Left cardiac atrium (tissue), 4 donors: ENCODE data around the gene KDR. TPM values are rescaled to one million over a fixed set of nuclear protein-coding genes. Genes with fewer than 3 reads are reported as not detected.

Experiments used
- ATAC-seq, 2 donors: fragments of 200-7000 bp; cut with Tn5 transposase; one replicate each; pipeline ENCODE4 v1.9.1; 2020; ENCODE audit warnings: mild to moderate bottlenecking in 2 of 2, moderate library complexity in 2 of 2
- DNase-seq: peaks from one replicate; pipeline ENCODE4 v3.0.0-alpha.2; 2020
- intact Hi-C, 2 donors: fragments of 100-400 bp; cut with DNase I; formaldehyde crosslinking; loops; one replicate each; pipeline versions ENCODE4 v1.14.1 to v1.15.1; 2022 to 2023
- long read RNA-seq: library from polyadenylated mRNA; unstranded; transcript quantifications from one replicate; pipeline ENCODE4 v2.0.0, GENCODE V29; 2021
- total RNA-seq, 2 donors: library from RNA; stranded (reverse); fragmentation: NEBNext Ultra II Directional; extraction: Animal tissue kit (Norgen Biotek cat#: 25700); gene quantifications; one replicate each; pipeline ENCODE4 v1.2.1, GENCODE V29; 2021
- donor health status: DM: no; HTN: yes; CAD: no.
- donor health status: DM: no; HTN: yes; CAD: no; lungs with severe emphysema.
- donor health status: DM: yes; HTN: yes; CAD: no.
- donor health status: Dilated cardiomyopathy.

KDR gene
- total RNA-seq = 10 to 100 TPM; 22.3 to 38.7 TPM
- long read RNA-seq, partial matches to known transcripts = 15 of 16 reads
- long read RNA-seq, other reads (novel, unspliced or antisense) = 1 of 16 reads

DNA sequence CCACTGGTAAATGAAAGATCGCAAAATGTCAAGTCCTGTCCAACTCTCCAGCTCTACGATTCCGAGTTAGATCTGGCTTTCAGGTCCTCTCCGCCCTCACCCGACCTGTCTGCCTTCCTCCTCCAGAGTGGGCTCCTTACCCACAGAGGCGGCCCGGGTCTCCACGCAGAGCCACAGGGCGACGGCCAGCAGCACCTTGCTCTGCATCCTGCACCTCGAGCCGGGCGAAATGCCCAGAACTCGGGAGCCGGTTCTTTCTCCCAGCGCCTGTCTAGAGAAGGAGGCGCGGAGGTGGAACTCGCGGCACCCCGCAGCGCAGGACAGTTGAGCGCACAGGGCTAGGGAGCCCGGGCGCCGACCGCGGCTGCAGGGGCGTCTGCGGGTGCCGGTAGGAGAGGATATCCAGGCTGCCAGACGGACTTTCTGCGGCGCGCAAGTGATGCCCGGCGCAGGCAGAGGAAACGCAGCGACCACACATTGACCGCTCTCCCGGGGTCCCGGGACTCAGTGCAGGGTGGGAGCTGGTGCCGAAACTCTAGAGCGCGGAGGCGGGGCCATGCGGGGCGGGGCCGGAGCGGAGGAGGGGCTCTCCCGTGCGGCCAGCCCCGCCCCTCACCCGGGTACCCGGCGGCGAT, at the start of gene KDR:
TSS of gene KDR (minus strand) at position 509 of the 635 bp plus-strand sequence. CDS start at position 207, 302 bp downstream.
- intact Hi-C loops = no loop called here
- ATAC-seq = peak; percentile 90 to 97

DNA sequence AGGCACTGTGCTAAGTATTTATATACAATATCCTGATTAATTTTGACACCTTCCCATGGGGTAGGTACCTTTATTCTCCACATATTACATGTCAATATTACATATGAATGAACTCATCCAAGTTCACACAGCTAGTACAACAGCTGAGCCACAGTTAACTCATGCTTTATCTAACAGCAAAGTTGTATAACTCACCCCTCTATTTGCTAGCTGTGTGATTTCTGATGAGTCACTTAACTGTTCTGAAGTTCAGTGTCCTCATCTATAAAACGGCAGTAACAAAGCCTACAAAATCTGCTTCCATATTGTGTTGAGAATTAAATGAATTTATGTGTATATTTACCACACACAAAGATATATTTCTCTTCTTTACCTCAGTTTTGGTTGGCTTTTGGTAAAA, 48.2 kb upstream of the KDR start:
- ATAC-seq (no peak), DNase-seq (no peak)
- intact Hi-C loops = no loop called here

More for the DNA sequence above, at the start of gene KDR:
- DNase-seq = peak; percentile 71

DNA sequence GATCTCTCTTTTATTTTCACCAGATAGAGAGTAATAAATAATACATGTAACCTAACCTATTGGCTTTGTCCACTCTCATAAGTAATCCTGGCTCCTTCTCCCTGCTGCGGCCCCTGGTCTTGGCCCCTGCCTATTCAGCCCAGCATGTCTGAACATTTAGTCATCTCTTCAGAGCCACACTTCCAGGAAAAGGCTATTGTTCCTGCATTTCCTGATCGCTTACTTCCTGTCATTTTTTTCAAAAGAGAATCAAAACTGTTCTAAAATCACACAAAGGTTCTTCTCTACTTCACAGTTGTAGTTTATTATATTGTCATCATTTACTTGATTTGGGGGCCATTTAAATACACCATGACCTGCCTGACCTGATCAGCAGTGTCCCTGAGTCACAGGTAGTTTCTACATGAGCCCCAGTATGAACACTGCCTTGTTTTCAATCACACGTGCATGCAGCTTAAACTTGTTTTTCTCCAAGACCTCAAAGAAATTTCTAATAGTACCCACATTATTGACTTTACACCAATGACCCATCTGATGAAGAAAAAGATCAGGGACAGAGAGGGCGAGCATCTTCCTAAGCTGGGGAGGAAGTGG, 47.4 kb upstream of the KDR start:
- ATAC-seq (peak; percentile 54 to 55), DNase-seq (peak; percentile 44)

DNA sequence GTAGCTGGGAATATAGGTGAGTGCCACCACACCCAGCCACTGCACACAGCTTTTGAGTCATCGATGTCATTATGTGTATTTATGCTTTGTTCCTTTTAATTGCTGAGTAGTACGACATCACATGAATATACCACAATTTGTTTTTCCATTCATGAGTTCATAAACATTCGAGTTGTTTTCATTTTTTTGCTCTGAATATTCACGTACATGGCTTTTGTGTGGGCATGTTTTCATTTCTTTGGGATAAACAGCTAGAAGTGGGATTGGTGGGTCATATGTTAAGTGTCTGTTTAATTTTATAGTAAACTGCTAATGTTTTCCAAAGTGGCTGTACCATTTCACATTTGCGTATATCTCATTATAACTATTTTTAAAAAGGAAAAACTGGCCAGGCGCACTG, 45.1 kb upstream of the KDR start:
- no peak for ATAC-seq
- intact Hi-C loops = no loop called here
- DNase-seq = no peak

More for the DNA sequence above, 47.4 kb upstream of the KDR start:
- intact Hi-C loops = no loop called here

DNA sequence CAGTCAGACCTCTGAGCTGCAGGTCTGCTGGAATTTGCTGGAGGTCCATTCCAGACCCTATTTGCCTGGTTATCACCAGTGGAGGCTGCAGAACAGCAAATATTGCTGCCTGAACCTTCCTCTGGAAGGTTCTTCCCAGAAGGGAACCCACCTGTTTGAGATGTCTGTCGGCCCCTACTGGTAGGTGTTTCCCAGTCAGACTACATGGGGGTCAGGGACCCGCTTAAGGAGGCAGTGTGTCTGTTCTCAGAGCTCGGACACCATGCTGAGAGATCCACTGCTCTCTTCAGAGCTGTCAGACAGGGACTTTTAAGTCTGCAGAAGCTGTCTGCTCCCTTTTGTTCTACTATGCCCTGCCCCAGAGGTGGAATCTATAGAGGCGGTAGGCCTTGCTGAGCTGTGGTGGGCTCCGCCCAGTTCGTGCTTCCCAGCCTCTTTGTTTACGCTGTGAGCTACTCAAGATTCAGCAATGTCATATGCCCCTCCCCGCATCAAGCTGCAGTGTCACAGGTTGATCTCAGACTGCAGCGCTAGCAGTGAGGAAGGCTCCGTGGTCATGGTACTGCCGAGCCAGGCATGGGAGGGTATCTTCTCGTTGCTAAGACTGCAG, 44.1 kb upstream of the KDR start:
- ATAC-seq = no peak
- no peak for DNase-seq
- intact Hi-C loops = no loop called here

DNA sequence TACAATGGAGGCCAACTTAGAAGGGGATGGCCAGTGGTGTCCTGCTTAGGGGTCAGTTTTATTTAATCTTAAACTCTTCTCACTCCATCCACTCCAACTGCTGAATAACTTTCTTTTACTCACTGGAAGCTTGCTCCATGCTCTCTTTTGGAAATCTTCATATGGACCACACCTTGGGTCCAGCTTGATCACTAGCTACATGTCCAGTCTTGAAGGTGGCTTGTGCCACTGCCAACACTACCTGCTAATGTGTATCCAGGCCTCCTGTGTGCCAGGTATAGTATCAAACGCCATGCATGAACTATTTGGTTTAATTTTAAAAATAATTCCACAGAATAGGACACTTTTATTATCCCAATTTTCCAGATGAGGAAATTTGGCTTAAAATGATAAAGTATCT, 37.0 kb upstream of the KDR start:
- no peak for DNase-seq
- no peak for ATAC-seq
- intact Hi-C loops = no loop called here

DNA sequence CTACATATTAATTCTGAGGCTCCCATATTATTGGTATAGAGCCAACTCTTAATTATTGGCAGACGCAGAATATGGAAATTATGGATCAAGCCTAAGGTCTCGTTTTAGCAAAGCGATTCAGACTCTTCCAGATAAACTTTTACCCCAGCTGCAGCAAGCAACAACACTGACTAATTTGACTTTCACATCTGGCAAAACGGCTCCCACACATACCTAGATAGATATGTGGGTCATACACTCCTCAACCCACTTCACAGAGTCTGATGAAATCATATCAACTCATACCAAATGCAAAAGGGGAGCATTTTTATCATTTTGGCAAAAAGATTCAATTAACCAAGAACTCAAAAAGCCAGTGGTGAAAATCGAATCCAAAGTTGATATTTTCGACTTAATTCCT, 36.3 kb upstream of the KDR start:
- ATAC-seq = peak in 1 of 2 donors; percentile 87
- intact Hi-C loops = no loop called here
- no peak for DNase-seq

DNA sequence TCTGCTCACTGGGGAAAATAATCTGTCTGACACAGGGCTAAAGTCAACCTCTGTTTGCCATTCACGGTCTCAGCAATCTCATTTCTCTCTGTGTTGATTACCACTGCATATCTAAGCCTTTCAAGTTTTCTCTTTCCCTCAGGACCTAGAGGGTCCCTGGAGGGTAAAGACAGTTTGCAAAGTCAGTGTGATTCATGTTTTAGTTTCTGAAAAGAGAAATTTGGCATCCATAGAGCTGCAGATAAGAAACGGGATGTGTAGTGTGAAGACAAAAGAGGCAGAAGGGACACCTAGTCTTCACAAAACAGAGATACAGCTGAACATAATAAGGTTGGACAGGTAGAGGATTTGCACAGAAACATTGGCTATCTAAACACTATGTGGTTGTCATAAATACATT, 34.5 kb upstream of the KDR start:
- intact Hi-C loops = no loop called here
- no peak for ATAC-seq
- no peak for DNase-seq

DNA sequence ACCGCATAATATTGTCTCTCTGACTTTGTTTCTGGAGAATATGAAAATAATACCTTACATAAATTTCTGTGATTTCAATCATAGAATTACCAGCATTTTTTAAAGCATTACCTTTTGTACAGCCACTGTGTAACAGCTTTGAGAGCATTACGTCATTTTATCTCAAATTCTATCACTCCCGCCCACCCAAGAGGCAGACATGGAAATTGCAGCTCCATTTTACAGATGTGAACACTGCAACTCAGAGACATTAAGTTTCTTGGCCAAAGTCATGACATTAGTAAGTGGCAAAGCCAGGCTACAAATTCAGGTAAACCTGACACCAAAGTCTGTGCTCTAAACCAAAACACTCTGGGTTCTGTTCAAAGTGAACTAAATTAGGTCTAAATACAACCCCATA, 33.6 kb upstream of the KDR start:
- DNase-seq (no peak), ATAC-seq (no peak)
- intact Hi-C loops = no loop called here

DNA sequence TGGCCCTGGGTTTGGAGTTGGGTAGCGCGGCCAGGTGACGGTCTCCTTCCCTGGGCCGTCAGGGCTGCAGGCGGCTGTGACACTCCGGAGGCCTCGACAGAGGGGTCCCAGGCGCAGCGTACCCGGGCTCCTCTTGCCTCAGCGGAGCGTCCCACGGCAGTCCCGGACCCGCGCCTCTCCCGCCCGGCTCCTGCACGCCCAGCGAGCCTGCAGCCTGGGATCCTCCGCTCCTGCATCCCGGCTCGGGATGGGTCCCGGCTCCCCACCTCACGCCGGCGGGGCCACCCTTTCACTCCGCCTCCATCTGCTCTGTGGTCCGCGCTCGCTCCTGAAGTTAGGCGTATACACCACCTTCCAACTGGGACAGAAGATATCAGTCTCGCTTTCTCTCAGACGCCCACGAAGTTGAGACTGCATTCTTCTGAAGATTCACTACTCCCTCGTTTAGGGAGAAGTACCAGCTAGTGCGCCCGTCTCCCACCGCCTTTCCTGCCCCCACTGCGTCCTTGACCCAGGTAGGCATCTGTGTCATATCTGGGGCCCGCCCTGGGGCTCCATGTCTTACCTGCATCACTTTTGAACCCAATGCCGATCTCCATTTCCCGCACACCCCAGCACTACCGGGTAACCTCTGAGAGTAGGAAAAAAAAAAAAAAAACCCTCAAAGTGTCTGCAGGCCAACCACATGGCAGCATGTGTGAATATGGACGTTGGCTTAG, 32.3 kb upstream of the KDR start:
- ATAC-seq (peak in 1 of 2 donors; percentile 55), DNase-seq (no peak)
- intact Hi-C loops = no loop called here

DNA sequence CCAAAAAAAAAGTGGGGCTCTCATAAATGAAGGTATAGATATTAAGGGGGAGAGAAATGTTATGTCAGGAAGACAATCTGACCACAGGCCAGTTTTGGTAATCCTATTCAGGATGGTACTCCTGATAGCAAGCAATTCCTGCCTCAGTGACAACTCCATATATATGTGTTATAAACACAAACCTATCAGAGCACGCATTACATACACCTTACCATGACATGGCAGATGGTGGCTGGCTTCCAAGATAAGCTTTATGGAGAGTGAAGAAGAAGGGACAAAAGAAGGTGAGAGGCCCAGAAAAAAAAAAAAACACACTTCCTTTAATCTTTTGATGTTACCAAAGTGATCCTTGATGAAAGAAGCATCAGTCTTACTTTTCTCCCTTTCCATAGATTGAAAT, 29.5 kb upstream of the KDR start:
- no peak for ATAC-seq
- intact Hi-C loops = no loop called here

DNA sequence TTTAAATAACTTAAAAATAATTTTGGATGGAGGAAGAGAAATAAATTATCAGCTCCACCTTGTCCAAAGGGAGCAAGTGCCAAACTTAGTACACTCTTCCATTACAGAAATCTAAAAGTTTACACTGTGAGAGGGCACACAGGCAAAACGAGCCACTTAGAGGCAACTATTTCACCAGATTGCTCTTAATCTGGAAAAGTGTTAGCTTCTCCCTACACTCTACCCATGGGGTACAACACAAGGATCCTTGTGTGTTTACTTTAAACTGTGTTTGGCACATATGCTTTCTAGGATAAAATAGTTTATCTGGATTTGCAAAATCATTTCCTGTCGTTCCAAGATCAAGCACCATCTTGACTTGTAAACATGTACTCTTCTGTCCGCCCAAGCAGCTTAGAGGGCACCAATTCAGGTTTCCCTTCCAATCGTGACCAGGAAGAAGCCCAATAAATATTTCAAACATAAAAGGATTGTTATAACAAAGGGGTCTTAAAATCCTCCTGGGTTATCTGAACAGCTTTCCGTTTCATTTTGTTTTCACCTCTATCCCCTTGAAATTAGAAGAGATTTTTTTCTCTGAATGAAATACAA, 29.0 kb upstream of the KDR start:
- no peak for DNase-seq
- ATAC-seq = no peak
- intact Hi-C loops = no loop called here

More for the DNA sequence above, 29.5 kb upstream of the KDR start:
- no peak for DNase-seq

DNA sequence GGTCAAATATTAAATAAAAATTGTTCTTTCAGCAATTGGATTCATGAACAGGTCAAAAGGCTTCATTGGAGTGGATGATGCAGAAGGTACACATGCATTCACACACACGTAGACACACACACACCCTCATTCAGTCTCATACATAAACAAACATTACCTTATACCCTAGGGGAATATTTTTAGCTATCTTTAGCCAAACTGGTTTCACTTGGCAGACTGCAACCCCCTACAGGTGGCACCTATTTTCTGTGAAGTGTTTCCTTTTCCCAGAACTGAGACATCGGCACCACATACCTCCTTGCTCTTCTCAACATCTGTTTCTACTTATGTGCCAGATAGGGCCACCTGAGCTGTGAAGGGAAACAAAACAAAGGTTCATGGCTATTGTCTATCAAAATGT, 18.5 kb upstream of the KDR start:
- no peak for DNase-seq
- intact Hi-C loops = no loop called here

DNA sequence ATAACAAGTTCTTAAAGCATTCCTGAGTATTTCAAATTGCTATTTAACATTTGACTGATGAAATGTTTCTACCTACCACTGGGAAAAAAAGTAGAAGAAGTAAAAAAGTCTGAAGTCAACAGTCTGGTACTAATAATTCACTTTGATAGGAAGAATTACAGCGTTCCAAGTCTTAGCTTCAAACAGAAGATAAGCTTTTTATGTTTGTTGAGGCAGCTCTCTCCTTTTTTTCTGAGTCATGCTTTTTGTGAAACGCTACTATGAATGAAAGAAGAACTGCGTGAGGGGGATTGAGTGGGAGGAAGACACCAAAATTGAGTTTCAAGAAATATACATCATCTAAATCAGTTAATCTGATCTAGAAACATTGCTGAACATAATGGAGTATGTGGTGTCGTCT, 13.0 kb upstream of the KDR start:
- DNase-seq = no peak
- peak in 1 of 2 donors; percentile 41 for ATAC-seq
- intact Hi-C loops = no loop called here

More for the DNA sequence above, 18.5 kb upstream of the KDR start:
- no peak for ATAC-seq

DNA sequence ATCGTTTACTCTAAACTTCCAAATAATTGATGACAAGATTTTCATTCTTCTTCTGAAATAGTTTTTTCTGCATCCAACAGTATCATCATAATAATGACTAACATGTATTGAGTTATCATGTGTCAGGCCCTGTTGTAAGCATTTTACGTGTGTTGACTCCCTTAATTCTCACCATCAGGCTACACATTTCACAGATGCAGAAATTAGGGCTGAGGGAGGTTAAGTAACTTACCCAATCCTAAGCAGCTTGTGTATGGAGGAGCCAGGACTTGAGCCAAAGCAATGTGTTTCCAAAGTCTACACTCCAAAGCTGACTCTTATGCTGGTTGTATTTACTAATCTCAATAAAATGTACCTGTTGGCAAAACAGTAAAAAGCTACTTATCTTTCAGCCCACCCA, 11.2 kb upstream of the KDR start:
- intact Hi-C loops = no loop called here
- ATAC-seq (peak in 1 of 2 donors; percentile 53), DNase-seq (no peak)

DNA sequence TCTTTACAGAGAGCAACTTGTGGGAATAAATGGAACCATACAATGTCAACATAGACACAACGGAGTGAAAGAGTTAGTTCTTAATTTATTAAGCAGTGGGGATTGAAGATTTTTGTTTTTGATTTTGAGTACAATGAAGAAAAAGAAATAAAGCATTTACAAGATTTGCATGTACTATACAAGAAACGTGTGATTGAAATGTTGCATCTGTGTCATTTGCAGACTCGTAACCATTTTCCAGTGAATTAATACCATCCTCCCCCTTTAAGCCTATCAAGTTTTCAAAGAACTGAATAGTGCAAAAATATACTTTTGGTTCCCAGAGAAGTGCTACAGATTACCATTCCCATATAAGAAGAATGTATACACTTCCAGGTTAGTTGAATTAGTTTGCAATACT, 8.6 kb upstream of the KDR start:
- ATAC-seq = no peak
- intact Hi-C loops = no loop called here
- DNase-seq = no peak

DNA sequence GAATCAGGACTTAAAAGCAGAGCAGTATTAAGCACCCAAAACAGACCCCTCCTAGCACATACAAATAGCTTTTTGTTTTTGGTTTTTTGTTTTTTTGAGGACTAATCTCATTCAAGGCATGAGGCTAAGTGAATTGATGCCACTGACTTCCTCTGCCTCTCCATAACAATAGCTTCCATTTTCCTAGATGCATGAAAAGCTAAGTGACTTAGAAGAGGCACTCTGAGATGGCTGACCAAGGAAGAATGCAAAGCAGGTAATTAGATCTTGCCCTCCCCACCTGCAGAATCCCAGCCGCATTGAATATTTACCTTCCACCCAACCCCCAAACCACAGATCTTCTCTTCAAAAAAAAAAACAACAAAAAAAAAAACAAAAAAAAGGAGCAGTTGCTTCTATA, 7.4 kb upstream of the KDR start:
- no peak for DNase-seq
- ATAC-seq = no peak
- intact Hi-C loops = no loop called here

DNA sequence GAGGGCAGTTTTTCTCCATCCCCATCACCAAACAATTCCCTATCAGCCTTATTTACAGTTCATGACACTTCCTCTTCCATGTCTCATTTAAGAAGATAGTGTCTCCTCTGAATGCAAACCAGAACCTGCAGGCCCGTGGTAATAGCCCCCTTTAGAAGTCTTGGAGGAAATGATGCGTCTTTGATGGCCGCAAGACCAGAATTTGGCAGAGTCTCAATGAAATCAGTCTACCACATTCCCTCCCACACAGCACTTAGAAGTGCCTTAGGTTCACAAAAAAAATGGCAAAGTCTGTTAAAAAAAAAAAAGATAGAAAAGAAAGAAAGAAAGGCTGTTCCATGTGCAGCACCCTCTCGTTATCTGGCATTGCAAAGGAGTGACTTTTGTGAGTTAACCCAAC, 2.1 kb upstream of the KDR start:
- intact Hi-C loops = no loop called here
- no peak for ATAC-seq
- no peak for DNase-seq

DNA sequence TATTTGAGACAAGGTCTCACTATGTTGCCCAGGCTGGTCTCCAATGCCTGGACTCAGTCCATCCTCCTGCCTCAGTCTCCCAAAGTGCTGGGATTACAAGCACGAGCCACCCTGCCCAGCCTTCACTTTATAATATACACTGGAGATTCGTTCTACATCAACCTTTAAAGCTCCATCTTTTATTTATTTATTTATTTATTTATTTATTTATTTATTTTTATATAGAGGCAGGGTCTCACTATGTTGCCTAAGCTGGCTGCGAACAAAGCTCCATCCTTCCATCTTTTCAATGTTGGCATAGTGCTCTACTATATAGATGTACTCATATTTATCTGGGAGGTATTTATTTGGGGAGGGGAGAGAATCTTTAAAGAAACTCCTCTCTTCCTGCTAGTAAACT, 1.7 kb upstream of the KDR start:
- no peak for ATAC-seq
- intact Hi-C loops = no loop called here
- no peak for DNase-seq
